GM19240 (cell line): Measurements from ENCODE around the gene GRK4.

ENCODE experiments used
- DNase-seq: peaks from one replicate; pipeline ENCODE4 v3.0.0; 2011; ENCODE audit warnings: low spot score; ENCODE audit not compliant: insufficient read length

Gene GRK4

GRCh38 chr4:3067473-3068001 is 104.2 kb downstream of the GRK4 start:
- DNase-seq: no peak

DNA sequence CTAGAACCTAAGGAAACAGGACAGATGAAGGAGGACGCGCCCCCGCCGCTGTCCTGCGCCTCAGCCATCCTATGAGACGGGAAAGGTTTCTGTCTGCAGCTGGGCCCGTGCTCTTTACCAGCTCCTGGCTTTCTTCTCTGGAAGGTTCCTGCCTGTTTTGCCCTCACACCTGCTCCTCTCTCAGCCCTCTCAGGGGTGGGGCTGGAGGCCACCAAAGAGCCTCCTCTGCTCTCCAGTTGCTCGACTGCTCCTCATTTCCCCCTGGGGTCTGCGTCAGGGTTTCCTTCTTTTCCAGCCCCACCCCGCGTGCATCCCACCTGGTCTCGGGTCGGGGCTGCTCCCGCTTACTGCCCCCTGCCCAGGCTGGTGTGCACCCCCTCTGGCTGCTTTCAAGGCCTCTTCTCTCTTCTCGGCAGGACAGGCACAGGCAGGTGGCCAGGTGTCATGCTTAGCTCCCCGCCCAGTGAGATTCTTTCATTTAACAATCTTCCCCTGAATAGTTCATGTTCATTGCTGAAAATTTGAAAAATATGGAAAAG is 106.4 kb downstream of the GRK4 start:
- no peak for DNase-seq

- no peak for DNase-seq
These were observed 107.5 kb downstream of the GRK4 start for GRCh38 chr4:3070709-3071500.

- no peak for DNase-seq
These were observed 108.4 kb downstream of the GRK4 start for GRCh38 chr4:3071811-3072210.

- no peak for DNase-seq
These were observed 110.0 kb downstream of the GRK4 start for GRCh38 chr4:3073158-3074077.

DNA sequence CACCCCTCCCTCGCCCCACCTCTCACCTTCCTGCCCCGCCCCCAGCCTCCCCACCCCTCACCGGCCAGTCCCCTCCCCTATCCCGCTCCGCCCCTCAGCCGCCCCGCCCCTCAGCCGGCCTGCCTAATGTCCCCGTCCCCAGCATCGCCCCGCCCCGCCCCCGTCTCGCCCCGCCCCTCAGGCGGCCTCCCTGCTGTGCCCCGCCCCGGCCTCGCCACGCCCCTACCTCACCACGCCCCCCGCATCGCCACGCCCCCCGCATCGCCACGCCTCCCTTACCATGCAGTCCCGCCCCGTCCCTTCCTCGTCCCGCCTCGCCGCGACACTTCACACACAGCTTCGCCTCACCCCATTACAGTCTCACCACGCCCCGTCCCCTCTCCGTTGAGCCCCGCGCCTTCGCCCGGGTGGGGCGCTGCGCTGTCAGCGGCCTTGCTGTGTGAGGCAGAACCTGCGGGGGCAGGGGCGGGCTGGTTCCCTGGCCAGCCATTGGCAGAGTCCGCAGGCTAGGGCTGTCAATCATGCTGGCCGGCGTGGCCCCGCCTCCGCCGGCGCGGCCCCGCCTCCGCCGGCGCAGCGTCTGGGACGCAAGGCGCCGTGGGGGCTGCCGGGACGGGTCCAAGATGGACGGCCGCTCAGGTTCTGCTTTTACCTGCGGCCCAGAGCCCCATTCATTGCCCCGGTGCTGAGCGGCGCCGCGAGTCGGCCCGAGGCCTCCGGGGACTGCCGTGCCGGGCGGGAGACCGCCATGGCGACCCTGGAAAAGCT is 110.9 kb downstream of the GRK4 start, which contains the start of the genes HTT and HTT-AS:
TSS of gene HTT (plus strand) at position 604 of the 768 bp plus-strand sequence. CDS start at position 749, 145 bp downstream.
TSS of gene HTT-AS (minus strand) at position 461 of the 768 bp plus-strand sequence.
- peak; percentile 65 for DNase-seq

DNA sequence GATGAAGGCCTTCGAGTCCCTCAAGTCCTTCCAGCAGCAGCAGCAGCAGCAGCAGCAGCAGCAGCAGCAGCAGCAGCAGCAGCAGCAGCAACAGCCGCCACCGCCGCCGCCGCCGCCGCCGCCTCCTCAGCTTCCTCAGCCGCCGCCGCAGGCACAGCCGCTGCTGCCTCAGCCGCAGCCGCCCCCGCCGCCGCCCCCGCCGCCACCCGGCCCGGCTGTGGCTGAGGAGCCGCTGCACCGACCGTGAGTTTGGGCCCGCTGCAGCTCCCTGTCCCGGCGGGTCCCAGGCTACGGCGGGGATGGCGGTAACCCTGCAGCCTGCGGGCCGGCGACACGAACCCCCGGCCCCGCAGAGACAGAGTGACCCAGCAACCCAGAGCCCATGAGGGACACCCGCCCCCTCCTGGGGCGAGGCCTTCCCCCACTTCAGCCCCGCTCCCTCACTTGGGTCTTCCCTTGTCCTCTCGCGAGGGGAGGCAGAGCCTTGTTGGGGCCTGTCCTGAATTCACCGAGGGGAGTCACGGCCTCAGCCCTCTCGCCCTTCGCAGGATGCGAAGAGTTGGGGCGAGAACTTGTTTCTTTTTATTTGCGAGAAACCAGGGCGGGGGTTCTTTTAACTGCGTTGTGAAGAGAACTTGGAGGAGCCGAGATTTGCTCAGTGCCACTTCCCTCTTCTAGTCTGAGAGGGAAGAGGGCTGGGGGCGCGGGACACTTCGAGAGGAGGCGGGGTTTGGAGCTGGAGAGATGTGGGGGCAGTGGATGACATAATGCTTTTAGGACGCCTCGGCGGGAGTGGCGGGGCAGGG is 111.7 kb downstream of the GRK4 start:
- DNase-seq: no peak

DNA sequence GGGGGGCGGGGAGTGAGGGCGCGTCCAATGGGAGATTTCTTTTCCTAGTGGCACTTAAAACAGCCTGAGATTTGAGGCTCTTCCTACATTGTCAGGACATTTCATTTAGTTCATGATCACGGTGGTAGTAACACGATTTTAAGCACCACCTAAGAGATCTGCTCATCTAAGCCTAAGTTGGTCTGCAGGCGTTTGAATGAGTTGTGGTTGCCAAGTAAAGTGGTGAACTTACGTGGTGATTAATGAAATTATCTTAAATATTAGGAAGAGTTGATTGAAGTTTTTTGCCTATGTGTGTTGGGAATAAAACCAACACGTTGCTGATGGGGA is 112.2 kb downstream of the GRK4 start:
- DNase-seq: no peak

GRCh38 chr4:3077796-3078195 is 114.4 kb downstream of the GRK4 start:
- DNase-seq: no peak

DNA sequence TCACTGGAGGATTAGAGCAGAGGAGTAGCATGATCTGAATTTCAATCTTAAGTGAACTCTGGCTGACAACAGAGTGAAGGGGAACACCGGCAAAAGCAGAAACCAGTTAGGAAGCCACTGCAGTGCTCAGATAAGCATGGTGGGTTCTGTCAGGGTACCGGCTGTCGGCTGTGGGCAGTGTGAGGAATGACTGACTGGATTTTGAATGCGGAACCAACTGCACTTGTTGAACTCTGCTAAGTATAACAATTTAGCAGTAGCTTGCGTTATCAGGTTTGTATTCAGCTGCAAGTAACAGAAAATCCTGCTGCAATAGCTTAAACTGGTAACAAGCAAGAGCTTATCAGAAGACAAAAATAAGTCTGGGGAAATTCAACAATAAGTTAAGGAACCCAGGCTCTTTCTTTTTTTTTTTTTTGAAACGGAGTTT is 116.3 kb downstream of the GRK4 start:
- no peak for DNase-seq

DNA sequence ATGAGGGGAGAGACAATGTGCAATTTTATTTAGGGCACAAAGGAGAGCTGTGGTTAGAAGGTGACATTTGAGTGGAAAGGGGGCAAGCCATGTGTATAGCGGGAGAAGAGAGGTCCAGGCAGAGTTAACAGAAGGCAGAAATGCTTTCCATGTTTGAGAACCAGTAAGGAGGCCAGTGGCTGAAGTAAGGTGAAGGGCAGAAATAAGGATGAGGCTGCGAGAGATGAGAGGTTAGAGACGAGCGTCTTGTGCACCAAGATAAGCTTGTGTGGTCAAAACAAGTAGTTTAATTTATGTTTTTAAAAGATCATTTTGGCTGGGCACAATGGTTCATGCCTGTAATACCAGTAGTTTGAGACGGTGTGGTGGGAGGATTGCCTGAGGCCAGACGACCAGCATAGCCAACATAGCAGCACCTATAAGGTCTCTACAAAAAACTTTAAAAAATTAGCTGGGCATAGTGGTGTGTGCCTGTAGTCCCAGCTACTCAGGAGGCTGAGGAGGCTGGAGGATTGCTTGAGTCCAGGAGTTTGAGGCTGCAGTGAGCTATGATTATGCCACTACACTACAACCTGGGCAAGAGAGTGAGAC is 119.6 kb downstream of the GRK4 start:
- DNase-seq: no peak

- no peak for DNase-seq
These were observed 120.4 kb downstream of the GRK4 start for GRCh38 chr4:3083732-3084131.

DNA sequence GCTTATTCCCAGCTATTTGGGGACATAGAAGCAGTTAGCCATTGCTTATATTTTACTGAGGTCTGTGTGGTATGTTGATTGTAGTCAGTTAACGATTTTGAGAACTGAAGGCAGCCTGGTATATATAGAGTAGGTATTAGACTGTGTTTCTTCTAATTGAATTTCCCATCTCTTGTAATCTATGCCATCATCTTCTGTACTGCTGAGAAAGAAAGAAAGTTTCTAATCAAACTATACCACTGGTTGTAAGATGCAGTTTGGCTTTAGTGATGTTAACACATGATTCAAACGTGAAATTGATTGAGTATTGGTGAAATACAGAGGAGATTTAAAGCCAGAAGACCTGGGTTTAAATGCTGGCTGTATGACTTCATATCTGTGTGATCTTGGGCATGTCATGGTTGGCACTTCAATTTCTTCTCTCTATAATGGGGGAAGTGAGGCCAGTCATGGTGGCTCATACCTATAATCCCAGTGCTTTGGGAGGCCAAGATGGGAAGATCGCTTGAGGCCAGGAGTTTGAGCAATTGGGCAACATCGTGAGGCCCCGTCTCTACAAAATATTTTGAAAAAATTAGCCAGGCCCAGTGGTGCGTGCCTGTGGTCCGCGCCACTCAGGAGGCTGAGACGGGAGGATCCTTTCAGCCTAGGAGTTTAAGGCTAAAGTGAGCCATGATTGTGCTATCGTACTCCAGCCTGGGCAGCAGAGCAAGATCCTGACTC is 122.7 kb downstream of the GRK4 start:
- DNase-seq: no peak

DNA sequence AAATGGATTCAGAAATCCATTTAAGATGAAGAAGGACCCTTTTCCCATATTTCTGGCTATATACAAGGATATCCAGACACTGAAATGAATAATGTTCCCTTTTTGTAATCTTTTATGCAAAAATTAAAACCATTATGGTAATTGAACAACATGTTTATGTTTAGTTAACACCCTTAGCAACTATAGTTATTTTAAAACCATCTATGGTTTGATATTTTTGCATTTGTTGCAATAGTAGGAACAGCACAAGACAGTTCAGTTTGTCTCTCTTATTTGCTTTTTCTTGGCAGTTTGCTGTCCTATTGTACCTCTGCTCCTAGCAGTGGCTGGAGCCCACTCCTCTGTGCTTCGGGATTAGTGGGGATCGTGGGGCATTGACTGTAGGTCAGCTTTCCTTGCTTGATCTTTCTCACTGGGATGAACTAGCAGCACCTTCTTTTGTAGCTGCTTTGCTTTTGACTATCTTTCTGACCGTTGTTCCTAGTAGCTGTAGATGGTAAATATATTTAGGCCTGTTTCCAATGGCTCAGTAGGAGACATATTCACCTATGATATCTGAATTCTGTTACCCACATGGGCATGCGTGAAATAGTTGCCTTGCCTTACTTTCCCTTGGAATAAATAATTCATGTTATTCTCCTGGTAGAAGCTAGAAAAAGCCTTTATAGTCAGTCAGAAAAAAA is 123.9 kb downstream of the GRK4 start:
- no peak for DNase-seq
